Epithelial cell of esophagus (primary cell): Measurements from ENCODE around the gene KCNAB2.

Experiments used
- DNase-seq: peaks from one replicate; pipeline ENCODE4 v3.0.0; 2010; ENCODE audit warnings: low read depth
- H3K4me3 ChIP-seq: 2 replicates; pipeline ENCODE4 v1.5.1; 2011; ENCODE audit warnings: mild to moderate bottlenecking, low read length, control low read depth
- TF ChIP-seq, protein P1 (sequence below): IDR thresholded peaks from 2 replicates; pipeline ENCODE4 v1.5.1; 2011; ENCODE audit warnings: low read depth, mild to moderate bottlenecking, low read length, control low read depth, inconsistent platforms; ENCODE audit not compliant: insufficient read depth; ENCODE audit errors: missing control alignments

The KCNAB2 gene

DNA sequence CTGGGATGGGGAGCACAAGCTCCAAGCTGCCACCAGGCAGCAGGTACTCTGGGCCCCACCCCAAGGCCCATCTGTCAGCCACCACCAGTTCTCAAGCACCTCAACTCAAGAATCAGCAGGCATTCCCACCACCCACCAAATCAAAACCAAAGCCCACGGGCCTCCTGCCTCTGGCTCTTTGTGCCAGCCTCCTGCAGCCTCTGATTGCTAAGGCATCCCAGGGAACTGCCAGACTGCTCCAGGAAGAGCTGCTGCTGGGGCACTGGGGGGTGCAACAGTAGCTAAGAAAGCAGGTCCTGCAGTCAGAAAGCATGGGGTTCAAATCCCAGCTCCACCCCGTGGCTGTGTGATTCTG, 99.7 kb downstream of the KCNAB2 start:
- no peak overlapping the region for H3K4me3 ChIP-seq
- TF ChIP-seq, protein P1, sequence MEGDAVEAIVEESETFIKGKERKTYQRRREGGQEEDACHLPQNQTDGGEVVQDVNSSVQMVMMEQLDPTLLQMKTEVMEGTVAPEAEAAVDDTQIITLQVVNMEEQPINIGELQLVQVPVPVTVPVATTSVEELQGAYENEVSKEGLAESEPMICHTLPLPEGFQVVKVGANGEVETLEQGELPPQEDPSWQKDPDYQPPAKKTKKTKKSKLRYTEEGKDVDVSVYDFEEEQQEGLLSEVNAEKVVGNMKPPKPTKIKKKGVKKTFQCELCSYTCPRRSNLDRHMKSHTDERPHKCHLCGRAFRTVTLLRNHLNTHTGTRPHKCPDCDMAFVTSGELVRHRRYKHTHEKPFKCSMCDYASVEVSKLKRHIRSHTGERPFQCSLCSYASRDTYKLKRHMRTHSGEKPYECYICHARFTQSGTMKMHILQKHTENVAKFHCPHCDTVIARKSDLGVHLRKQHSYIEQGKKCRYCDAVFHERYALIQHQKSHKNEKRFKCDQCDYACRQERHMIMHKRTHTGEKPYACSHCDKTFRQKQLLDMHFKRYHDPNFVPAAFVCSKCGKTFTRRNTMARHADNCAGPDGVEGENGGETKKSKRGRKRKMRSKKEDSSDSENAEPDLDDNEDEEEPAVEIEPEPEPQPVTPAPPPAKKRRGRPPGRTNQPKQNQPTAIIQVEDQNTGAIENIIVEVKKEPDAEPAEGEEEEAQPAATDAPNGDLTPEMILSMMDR: no peak
- no peak for DNase-seq

DNA sequence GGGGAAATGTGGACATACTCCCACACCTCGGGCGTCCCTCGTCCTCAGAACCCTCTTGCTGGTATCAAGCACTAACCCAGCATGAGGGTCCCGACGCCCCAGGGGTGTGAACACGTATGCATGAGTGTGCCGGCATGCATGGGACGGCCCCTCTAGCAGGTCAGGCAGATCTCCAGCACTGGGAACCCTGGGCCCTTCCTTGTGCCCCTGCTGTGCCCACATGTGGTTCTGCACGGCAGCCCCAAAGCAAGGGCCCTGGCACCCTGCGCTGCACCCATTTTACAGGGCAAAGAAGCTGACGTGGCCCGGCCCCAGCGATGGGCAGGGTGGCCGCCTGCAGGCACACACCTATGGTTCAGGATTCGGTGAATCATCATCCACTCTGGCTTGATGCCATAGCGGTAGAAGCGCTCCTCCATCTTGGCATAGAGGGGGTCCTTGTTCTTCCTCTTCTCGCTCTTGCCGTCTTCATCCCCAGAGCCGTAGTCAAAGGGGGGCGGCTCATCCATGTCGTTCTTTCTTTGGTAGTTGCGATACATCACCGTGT, 100.2 kb downstream of the KCNAB2 start:
- TF ChIP-seq, protein P1: no peak
- DNase-seq: peak; percentile 37
- no peak overlapping the region for H3K4me3 ChIP-seq

DNA sequence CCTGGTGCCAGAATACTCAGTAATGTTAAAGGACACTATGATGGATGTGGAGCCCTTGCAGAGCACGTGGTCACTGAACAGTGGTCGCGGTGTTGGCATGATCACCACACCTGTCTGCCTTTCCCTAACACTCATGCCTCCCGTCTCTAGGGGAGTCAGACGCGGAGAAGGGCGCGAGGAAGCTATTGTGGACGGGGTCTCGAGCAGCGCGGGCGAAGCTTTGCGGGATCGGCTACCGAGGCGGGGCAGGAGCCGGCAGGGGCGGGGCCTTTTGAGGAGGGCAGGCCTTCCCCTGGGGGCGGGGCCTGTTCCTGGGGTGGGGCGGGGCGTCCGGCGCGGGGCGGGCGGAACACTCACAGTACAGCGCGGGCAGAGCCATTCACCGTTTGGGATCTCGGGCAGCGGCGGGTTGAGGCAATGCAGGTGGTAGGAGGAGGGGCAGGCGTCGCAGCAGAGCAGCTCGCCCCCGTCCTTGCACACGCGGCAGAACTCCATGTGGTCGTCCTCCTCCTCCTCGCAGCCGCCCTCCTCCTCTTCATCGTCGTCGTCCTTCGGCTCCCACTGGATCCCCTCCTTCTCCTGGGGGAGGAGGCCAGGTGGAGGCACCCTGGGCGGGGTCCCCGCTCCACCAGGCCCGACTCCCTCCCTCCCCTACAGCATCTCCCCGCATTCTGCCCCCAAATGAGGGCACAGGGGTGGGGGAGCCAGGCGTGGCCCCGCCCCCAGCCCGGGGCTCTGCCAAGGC, 103.0 kb downstream of the KCNAB2 start:
- H3K4me3 ChIP-seq: no peak overlapping the region
- TF ChIP-seq, protein P1: no peak
- DNase-seq: peak; percentile 85

DNA sequence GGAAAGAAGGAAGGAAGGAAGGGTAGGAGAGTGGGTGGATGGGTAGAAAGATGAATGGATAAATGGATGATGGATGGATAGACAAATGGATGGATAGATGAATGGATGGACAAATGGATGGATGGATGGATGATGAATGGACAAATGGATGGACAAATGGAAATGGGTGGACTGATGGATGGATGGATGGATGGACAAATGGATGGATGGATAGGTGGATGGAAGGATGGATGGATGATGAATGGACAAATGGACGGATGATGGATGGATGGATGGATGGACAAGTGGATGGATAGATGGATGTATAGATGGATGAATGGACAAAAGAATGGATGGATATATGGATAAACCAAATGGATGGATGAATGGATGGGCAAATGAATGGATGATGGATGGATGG, 103.9 kb downstream of the KCNAB2 start:
- TF ChIP-seq, protein P1: no peak
- no peak overlapping the region for H3K4me3 ChIP-seq
- no peak for DNase-seq

DNA sequence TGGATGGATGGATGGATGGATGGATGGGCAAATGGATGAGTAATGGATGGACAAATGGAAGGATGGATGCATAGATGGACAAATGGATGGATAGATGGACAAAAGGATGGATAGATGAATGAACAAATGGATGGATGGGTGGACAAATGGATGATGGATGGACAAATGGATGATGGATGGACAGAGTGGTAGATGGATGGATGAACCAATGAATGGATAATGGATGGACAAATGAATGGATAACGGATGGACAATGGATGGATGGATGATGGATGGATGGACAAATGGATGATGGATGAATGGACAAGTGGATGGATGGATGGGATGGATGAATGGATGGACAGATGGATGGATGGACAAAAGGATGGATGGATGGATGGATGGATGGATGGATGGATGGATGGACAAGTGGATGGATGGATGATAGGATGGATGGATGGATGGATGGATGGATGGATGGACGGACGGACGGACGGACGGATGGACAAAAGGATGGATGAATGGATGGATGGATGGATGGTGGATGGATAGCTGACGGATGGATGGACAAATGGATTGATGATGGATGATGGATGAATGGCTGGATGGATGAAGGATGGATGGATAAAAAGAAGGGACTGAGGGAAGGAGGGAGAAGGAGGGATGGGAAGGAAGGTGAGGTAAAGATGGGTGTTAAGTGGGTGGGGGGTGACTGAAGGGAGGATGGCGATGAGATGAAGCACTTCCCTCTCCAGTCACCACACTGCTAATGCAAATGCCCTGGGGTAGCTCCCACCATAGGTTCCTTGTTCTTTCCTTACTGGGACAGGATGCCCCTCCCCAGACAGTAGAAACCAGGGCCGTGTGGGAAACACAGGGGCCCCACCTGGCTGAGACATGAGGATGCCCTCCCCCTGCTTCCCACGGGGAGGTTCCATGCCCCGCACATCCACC, 104.6 kb downstream of the KCNAB2 start:
- no peak overlapping the region for H3K4me3 ChIP-seq
- TF ChIP-seq, protein P1: no peak
- DNase-seq: no peak
